GM18868 (cell line): ENCODE measurements around the gene PKD1.
"Not testable (repeated sequence)": the region's sequence is repeated elsewhere in the genome, so short reads cannot be mapped to it uniquely, and the experiment has no call there.

Experiments used
- ATAC-seq: cut with Tn5 transposase; IDR thresholded peaks from one replicate; pipeline ENCODE4 v1.9.1; 2021; ENCODE audit warnings: mild to moderate bottlenecking, moderate library complexity; ENCODE audit not compliant: unreplicated experiment

PKD1 gene

DNA sequence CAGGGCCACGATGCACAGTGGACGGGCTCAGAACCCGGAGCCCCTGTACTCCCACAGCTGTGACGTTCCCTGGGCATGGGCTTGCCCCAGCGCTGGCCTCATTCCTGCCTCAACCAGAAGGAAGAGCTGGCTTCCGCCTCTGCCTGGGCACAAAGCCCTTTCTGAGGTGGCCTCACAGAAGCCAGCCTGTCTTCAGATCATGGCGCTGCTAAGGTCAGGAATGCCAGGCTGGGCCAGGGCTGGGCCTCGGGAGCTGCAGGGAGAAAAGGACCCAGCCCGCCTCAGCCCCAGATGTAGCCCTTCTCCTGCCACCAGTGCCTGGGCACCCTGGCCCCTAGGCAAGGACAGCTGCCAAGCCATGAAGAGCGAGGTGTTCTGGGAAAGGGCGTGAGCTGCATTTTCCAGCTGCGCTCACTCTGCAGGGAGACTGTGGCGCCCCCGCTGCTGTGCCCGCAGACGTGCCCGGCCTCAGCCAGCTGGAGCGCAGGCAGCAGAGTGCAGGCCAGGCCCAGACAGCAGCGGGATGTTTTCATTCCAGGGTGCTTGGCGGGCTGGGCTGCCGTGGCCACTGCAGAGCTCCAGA lies 9.4 kb downstream of the PKD1 start:
- not testable (repeated sequence) for ATAC-seq

DNA sequence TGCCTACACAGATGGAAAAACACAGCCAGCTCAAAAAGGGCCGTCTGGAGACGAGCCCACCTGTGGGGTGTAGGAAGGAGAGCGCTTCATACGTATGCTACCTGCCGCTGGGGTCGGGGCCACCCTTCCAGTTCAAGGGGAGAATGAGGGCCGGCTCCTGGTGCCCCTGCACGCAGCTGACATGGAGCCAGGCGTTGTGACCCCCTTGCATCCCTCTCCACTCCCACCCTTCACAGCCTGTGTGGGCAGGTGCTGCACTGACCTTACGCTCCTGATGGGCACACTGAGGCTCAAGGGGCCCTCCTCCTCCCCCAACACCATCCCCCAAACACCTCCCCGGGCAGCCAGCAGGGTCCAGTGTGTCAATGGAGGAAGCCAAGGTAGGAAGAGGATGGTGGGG lies 10.1 kb downstream of the PKD1 start:
- not testable (repeated sequence) for ATAC-seq

DNA sequence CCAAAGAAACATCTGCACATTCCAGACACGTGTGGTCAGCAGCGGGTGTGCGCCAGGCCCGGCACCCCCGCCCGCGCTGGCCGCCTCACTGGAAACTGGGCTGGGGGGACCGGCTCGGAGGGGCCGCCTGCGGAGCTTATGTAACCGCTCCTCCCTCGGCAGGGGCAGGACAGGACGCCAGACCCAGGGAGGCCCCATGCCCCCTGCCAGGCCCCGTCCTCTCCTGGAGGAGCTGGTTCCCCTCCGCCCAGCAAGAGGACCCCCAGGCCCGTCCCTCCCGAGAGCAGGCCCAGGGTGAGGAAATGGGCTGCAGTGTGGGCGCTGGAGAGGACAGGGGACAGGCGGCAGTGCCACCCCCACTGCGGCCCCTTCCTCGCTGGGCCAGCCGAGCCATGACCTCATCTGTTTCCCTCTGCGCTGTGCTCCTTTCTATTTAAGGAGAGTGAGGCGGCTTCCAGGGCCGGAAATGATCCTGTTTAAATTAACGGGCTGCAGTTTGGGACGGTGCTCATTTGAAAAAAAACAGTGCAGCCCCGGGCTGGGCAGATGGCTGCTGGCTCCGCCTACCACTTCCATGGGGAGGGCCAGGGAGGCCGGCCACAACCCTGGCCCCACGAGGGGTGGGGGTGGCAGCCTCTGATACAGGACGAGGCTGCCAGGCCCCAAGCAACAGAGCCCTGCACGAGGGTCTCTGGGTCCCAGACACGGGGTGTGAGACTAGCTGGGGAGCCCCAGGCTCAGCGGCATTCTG lies 10.8 kb downstream of the PKD1 start:
- not testable (repeated sequence) for ATAC-seq

DNA sequence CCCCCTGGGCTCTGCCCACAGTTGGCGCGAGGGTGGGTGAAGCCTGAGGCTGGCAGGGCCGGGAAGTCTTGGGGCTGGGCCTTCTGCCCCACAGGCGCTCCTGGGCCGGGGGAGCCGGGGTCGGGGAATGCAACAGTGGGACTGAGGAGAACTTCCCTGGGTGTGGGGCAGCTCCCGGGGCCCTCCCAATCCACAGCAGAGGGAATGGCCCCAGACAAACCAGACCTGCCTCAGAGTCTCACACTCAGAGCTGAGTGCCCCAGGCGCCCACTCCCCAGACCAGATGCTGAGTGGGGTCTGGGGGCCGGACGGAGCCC lies 11.4 kb downstream of the PKD1 start:
- ATAC-seq, result not testable (repeated sequence)

DNA sequence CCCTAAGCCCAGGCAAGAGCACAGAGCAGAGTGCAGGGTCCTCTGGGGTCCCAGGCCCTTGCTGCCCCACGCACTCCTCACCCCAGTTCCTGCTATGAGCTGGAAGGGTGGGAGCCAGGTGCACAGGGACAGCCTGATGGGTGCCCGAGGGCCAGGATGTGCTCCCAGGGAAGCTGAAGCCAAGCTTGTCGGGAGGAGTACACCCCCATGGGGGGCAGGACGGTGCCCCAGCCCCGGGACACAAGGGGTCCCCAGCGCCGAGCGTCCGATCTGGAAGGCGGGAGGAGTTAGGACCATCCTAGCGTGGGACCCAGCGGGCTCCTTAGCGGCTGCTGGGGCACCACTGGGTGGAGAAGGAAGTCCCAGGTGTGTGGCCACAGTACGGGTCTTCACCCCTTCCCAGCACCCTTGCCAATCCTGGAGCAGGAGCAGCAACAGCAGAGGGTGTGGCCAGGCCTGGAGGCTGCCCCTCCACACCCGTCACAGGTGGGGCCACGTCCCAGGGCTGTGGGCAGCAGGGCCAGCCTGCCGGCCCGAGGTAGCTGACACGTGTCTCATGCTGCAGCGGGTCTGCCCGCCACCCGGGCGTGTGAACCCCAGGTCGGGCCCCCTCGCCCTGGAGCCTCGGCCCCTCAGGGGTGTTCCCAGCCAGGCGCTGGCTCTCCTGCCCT lies 11.9 kb downstream of the PKD1 start:
- not testable (repeated sequence) for ATAC-seq

DNA sequence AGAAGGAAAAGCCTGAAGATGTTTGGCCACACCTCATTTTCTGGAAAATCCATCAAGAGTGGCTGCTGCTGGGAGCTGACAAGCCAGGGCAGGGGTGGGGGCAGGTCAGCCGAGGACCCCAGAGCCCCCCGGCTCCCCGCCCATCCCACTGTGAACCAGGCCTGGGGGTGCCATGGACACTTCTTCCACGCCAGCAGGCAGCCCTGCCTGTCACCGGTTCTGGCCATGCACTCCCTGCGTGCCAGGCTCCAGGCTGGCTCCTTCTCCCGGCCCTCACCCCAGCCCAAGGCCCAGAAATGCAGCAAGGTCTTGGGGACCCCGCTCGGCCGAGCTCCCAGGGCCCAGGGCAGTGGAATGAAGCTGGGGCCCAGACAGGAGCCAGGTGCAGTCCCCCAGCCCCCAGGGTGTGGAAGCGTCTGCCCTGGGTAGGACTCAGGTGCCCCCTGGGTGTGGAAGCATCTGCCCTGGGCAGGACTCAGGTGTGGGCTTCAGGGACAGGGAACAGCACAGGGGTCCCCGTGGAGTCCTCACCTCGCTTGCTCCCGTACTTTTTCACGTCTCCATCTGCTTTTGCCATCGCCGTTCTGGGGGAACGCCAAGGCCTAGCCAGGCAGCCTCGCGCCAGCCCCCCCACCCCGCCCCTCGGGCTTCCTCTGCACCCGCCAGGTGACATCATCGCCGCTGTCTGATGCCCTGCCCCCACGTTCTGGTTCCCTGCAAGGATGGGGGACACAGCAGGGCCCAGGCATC lies 12.6 kb downstream of the PKD1 start:
- not testable (repeated sequence) for ATAC-seq

DNA sequence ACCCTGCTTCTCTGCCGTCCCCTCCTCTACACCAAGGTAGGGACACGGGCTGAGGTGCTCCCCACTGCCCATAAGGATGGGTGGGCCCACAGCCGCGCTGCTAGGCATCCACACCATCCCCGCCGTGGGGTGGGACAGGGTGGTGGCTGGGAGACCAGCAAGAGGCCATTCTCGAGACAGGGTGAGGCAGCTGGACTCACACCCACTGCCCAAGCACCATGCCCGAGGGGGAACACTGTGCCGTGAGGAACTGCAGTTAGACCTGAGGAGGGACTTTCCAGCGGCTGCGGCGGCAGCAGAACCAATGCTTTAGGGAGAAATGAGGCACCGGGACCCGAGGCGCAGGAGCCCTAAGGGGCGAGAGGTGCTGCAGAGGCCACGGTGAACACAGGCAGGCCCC lies 13.3 kb downstream of the PKD1 start:
- ATAC-seq, result no peak

DNA sequence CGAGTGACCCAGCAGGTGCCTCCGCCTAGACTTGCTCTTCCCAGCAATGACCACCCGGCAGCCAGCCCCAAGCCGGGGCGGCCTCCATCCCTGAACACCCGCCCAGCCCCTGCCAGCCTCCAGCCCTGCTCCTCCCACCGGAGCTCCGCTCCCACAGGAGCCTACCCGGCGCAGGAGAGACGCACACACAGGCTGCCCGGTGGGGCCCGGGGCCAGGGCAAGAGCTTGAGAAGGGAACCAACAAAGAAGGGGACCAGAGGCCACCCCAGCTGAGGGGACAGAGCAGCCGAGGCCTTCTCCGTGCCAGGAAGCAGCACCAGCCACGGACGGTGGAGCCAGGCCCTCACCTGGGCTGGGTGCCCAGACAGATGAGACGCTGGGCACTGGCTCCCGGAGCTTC lies 13.8 kb downstream of the PKD1 start:
- no peak for ATAC-seq

DNA sequence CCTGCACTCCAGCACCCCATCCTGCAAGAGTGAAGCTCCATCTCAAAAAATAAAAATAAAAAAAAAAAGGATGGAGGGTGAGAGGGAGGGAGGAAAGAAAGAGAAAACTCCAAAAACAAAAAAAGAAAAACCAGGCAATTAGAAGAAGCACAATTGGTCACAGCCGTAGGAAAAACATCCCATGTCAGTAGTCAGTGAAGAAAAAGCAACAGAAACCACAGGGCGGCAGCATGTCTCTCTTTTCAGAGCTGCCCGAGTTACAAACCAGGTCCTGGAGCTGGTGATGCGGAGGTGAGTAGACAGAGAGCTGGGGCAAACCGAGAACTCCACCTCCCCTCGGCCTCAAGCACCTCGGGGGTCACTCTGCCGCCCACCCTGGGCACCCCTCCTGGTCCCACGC lies 14.4 kb downstream of the PKD1 start:
- ATAC-seq, result not testable (repeated sequence)

DNA sequence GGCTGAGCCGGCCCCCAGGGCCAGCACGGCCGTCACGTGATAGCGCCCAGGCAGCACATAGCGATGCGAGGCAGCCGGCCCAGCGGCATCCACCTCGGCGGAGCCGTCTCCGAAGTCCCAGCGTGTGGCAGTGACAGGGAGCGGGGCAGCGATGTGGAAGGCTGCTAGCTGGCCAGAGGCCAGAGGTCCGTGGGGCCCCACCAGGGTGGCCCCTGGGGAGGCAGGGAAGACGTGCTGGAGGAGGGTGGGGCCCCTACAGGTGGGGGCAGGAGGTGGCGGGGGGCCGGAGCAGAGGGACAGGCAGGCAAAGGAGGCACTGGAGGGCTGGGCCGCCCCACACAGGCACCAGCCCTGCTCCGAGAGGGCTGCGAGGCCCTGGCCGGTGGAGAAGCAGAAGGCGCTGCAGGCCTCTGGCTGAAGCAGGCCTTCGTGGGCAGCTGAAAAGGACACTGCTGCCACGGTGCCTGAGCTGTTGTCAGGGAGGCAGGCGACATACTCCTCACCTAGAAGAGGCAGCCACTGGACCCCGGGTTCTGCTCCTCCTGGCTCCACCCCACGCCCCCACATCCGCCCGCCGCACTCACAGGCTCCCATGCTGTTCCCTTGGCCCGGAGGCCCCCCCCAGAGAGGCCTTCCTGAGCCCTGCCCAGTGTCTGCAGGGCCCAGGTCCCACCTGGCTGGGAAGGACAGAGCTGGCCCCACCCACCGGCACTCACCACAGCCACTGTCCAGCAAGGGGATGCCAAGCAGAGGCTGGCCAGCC lies 17.6 kb downstream of the PKD1 start:
- ATAC-seq, result not testable (repeated sequence)

DNA sequence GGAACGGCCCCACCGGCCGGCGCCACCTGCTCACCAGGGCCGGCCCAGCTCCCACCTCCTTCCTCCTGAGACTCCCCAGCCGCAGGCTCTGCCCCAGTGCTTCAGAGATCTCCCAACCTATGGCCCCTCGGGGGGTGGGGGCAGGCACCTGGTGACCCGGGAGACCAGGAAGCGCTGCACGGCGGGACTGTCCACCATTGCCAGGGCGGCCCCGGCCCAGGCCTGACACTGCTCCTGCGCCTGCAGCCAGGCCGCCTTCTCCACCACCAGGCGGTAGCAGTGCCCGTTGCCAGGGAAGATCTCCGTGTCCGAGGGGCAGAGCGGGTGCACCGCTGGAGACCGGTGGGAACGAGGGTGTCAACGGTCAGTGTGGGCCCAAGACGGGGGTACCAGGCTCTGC lies 18.4 kb downstream of the PKD1 start:
- ATAC-seq, result not testable (repeated sequence)

DNA sequence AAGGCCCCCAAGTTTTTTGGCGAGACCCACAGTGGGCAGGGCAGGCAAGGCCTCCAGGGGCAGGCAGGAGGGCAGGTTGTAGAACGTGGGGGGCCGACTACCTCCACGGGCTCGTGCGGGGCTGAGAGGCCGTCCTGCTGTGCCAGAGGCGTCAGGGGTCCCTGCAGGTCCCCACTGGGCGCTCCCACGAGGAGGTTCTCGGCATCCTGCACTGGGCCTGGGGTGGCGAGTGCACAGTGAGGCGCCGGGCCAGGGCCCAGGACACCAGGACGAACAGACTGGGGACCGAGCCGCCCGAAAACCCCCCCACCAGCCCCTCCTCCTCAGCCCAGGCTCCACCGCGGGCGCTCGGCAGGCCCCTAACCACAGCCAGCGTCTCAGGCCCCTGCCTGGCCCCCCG lies 19.3 kb downstream of the PKD1 start:
- not testable (repeated sequence) for ATAC-seq

DNA sequence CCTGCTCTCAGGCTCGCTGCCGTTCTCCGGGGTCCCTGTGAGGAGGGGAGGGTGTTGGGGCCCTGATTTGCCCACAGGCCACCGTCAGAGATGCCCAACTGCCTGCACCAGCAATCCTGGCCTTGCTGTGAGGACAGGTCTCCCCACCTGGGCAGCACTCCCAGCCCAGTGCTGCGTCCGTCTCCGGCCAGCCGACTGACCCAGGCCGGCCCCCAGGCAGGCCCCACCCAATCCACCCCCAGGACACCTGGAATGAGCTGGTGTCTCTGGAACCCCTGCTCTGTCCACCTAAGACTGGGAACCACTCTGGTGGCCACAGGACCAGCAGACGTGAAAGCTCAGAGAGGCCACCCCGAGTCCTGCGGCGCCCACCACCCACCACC lies 20.1 kb downstream of the PKD1 start:
- no peak for ATAC-seq

DNA sequence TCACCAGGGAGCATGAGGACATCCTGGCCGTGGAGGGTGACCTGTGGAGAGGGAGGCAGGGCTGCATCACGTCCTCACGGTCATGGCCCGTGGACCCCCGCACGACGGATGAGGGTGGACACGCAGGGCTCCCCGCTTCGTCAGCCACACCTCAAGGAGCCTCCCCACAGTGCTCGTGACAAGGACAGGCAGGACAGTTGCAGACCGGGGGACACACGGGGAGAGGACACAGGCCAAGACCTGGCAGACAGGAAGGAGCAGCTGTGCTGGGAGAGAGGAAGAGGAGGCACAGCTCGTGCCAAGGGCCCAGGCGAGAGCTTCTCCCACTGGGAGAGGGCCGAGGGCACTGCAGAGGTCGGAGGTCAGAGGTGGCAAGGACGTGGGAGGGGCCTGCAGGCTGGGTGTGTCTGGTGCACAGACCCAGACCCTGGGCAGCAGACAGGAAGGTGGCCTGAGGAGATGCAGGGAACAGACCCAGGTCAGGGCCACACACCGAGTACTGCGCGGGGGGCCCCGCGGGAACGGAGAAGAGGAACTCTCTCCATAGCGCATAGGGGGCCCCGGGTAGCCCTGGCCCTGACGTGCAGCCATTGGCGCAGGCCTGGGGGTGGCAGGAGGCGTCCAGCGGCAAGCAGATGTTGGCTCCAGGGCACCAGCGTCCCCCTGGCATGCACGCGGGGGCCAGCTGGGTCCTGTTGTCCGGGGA lies 20.7 kb downstream of the PKD1 start:
- not testable (repeated sequence) for ATAC-seq

DNA sequence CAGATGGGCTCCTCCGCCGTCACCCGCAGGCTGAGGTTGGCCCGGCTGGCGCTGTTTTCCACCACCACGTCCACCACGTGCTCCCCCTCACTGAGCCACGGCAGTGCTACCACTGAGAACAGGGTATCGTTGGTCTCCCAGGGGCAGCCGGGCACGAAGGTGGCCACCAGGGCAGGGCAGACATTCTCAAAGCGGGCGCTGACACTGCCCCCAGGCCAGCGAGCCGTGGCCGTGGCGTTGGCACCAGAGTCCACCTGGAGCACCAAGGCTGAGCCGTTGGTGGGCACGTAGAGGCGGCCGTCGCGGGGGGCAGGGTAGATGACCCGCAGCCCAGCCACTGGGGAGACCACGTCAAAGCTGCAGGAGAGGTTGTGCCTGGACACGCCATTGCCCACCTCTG lies 21.5 kb downstream of the PKD1 start:
- ATAC-seq, result not testable (repeated sequence)

DNA sequence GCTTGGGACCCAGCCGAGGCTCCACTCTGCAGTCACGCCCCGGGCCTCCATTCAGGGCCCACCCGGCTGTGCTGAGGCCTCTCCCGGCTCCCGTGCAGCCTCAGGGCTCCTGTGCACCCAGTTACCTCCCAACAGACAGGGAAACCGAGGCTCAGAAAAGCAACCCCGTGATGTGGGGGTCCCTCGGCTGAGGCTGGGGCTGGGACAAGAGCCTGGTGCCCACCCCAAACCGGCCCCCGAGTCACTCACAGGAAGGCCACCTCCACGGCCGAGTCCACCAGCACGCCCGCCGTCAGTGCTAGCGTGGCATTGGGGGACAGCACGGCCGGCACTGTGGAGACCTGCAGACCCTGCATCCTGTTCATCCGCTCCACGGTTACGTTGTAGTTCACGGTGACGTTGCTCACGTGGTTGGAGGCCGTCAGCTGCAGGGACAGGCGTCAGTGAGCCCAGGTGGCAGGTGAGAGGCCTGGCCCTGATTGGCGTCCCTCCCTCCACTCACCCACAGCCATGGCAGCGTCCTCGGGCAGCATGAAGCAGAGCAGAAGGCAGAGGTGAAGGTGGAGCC lies 23.1 kb downstream of the PKD1 start:
- ATAC-seq, result not testable (repeated sequence)

DNA sequence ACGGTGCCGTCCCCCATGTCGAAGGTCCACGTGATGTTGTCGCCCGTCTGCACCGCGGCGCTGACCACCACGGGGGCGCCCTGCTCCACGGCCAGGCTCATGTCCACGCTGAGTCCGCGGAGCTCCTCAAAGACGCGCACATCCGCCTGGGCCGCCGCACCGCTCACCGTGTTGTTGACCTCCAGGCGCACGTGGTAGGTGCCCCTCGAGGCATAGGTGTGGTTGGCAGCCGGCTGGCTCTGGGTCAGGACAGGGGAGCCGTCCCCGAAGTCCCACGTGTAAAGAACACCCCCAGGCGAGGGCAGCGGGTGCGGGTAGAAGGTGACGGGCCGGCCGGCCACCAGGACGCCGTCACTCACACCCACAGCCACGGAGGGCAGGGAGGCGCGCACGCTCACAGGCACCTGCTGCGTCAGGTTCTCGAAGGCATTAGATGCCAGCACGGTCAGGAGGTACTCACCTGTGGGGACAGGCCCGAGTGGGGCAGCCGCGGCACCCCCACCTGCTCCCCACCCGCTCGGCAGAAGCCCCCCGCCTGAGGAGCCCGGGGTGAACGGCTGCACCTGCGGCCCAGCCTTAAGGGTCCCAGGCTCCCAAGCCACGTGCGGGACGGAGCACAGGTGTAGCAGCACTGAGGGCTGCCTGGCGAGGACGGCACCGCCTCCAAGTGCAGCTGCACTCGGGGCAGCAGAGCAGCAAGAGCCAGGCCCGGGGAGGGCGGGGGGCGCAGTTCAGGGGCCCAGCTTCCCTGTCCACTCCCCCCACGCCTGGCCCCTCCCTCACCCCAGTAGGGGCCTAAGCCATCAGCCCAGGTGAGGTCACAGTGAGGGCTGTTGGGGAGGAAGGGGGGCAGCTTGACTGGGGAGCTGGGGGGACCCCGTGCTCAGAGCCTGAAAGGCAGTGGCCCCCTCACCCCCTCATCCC lies 24.0 kb downstream of the PKD1 start:
- ATAC-seq, result not testable (repeated sequence)

DNA sequence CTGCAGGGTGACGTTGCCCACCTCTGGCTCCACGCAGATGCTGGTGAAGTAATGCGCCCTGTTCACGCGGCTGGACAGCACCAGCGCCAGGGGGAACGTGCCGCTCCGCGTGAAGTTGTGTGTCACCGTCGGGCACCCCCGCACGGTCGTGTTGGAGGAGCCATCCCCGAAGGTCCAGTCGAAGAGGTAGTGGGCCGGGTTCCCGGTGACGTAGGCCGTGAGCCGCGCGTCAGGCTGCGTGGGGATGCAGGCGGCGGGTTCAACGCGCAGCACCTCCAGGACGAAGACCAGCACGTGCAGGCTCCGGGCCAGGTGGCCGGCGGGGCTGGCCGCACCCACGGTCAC lies 24.7 kb downstream of the PKD1 start:
- not testable (repeated sequence) for ATAC-seq
